Upper lobe of left lung (tissue), 6 donors: ENCODE measurements around the gene SHLD1. TPM values are rescaled to one million over a fixed set of nuclear protein-coding genes. Genes with fewer than 3 reads are reported as not detected.

Source experiments
- ATAC-seq, 2 donors: fragments of 200-7000 bp; cut with Tn5 transposase; one replicate each; pipeline ENCODE4 v1.9.1; 2022; ENCODE audit warnings: mild to moderate bottlenecking in 2 of 2, moderate library complexity in 2 of 2; ENCODE audit not compliant: low FRiP score in 2 of 2
- DNase-seq, 2 donors: peaks; one replicate each; pipeline ENCODE4 v3.0.0-alpha.2; 2019 to 2020
- H3K27ac ChIP-seq, 4 donors: fragments of 200-600 bp; sonication (generic); one replicate each; pipeline ENCODE4 v1.5.1; 2016 to 2019
- H3K27me3 ChIP-seq, 4 donors: fragments of 200-600 bp; sonication (generic); one replicate each; pipeline ENCODE4 v1.5.1; 2017 to 2019
- H3K36me3 ChIP-seq, 4 donors: fragments of 200-600 bp; sonication (generic); one replicate each; pipeline ENCODE4 v1.5.1; 2016 to 2019
- H3K4me1 ChIP-seq, 4 donors: fragments of 200-600 bp; sonication (generic); one replicate each; pipeline ENCODE4 v1.5.1; 2018 to 2019
- H3K4me3 ChIP-seq, 4 donors: fragments of 200-600 bp; sonication (generic); one replicate each; pipeline ENCODE4 v1.5.1; 2017 to 2019; ENCODE audit warnings: mild to moderate bottlenecking in 2 of 4, moderate library complexity in 1 of 4
- H3K9me3 ChIP-seq, 4 donors: fragments of 200-600 bp; sonication (generic); one replicate each; pipeline ENCODE4 v1.5.1; 2018 to 2019
- EP300 ChIP-seq, 4 donors: sonication (generic); formaldehyde crosslinking; IDR thresholded peaks; one replicate each; pipeline ENCODE4 v1.5.1; 2017; ENCODE audit warnings: antibody characterized with exemption in 4 of 4, control low read depth in 2 of 4
- POLR2A ChIP-seq, 4 donors: fragments of 450-650 bp; IDR thresholded peaks; one replicate each; pipeline ENCODE4 v1.5.1; 2016 to 2017; ENCODE audit warnings: antibody characterized with exemption in 4 of 4, mild to moderate bottlenecking in 2 of 4
- POLR2AphosphoS5 ChIP-seq, 2 donors: sonication (generic); formaldehyde crosslinking; IDR thresholded peaks; one replicate each; pipeline ENCODE4 v1.5.1; 2017; ENCODE audit warnings: antibody characterized with exemption in 2 of 2
- WGBS, 2 donors: methylation state at CpG; one replicate each; pipeline ENCODE4 v1.1.5; 2017 to 2018; 5-methylcytosine and 5-hydroxymethylcytosine counted together
- total RNA-seq, 6 donors: library from RNA; depleted of rRNA in 4 of 6; stranded (reverse); fragments of >200 nt in 4 of 6; gene quantifications; one replicate each; pipeline versions ENCODE4 v1.1.0 to v1.2.1, GENCODE V29; 2016 to 2021
- TF ChIP-seq, protein P1 (sequence below), 6 experiments: fragments of 450-650 bp in 4 of 6; fragments of 200-600 bp in 2 of 6; sonication (generic) in 2 of 6; IDR thresholded peaks; one replicate each; pipeline ENCODE4 v1.5.1; 2016 to 2019; ENCODE audit warnings: antibody characterized with exemption in 6 of 6
- donor health status: DM: no; HTN: no; CAD: no; lungs with moderate emphysema.
- donor health status: DM: no; HTN: yes; CAD: no; lungs with severe emphysema.

SHLD1 gene
- total RNA-seq, 6 donors from 2014 or later: 3.1 to 5.6 (median 4.5) TPM

DNA sequence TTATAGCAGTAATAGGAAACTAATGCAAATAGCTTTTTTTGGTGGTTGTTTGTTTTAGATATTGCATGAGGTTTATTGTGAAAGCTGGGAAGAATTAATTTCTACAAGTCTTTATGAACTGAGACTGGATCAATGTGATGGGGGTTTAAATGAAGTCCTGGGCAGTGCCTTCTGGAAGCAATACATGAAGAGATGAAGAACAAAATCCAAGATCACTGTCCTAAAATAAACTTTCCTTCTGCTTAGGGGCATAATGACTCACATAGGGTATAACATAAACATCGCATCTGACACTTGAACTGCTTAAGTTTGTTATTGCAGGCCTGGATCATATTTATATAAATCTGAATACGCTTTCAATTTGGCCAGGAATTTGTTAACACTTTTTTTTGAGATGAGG, 20.9 kb upstream of the SHLD1 start:
- TF ChIP-seq EP300 (IDR thresholded peaks at IDR 0.05) (no peak), POLR2AphosphoS5 (IDR thresholded peaks at IDR 0.05) (no peak), POLR2A (IDR thresholded peaks at IDR 0.05) (no peak)
- TF ChIP-seq, protein P1, sequence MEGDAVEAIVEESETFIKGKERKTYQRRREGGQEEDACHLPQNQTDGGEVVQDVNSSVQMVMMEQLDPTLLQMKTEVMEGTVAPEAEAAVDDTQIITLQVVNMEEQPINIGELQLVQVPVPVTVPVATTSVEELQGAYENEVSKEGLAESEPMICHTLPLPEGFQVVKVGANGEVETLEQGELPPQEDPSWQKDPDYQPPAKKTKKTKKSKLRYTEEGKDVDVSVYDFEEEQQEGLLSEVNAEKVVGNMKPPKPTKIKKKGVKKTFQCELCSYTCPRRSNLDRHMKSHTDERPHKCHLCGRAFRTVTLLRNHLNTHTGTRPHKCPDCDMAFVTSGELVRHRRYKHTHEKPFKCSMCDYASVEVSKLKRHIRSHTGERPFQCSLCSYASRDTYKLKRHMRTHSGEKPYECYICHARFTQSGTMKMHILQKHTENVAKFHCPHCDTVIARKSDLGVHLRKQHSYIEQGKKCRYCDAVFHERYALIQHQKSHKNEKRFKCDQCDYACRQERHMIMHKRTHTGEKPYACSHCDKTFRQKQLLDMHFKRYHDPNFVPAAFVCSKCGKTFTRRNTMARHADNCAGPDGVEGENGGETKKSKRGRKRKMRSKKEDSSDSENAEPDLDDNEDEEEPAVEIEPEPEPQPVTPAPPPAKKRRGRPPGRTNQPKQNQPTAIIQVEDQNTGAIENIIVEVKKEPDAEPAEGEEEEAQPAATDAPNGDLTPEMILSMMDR (IDR thresholded peaks at IDR 0.05): no peak
- DNase-seq: no peak
- Histone ChIP-seq H3K27me3 (no peaks in the 10 kb centered on the region), H3K27ac (no peak overlapping the region), H3K9me3 (peaks cover 0 to 3% (median 0%) of the 10 kb centered on the region in 4 donors), H3K4me1 (peaks cover 15 to 25% (median 18%) of the 10 kb centered on the region in 4 donors), H3K36me3 (no peaks in the 10 kb centered on the region), H3K4me3 (no peak overlapping the region)
- 79 to 83% methylated on average over 2 of the region's 2 CpGs for WGBS, 2 donors
- no peak for ATAC-seq

DNA sequence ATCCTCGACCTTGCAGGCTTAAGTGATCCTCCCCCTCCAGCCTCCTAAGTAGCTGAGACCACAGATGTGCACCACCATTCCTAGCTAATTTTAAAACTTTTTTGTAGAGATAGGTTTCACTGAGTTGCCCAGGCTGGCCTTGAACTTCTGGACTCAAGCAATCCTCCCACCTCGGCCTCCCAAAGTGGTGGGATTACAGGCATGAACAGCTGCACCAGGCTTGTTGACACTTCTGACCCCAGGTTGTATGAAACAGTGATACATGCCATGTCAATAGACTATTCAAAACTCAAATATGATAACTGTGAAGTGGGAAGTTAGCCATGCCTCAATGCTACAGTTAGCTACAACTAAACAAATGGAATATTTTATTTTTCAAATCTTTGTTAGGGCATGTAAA, 20.1 kb upstream of the SHLD1 start:
- H3K4me1 ChIP-seq: peaks cover 7 to 19% (median 12%) of the 10 kb centered on the region in 4 donors
- no peaks in the 10 kb centered on the region for H3K36me3 ChIP-seq
- no peak overlapping the region for H3K27ac ChIP-seq
- TF ChIP-seq POLR2AphosphoS5 (IDR thresholded peaks at IDR 0.05): no peak
- no peak for ATAC-seq
- H3K9me3 ChIP-seq: peaks cover 0 to 3% (median 0%) of the 10 kb centered on the region in 4 donors
- WGBS, 2 donors: 84 to 94% methylated on average over 2 of the region's 2 CpGs
- no peaks in the 10 kb centered on the region for H3K27me3 ChIP-seq
- no peak for DNase-seq
- no peak overlapping the region for H3K4me3 ChIP-seq

DNA sequence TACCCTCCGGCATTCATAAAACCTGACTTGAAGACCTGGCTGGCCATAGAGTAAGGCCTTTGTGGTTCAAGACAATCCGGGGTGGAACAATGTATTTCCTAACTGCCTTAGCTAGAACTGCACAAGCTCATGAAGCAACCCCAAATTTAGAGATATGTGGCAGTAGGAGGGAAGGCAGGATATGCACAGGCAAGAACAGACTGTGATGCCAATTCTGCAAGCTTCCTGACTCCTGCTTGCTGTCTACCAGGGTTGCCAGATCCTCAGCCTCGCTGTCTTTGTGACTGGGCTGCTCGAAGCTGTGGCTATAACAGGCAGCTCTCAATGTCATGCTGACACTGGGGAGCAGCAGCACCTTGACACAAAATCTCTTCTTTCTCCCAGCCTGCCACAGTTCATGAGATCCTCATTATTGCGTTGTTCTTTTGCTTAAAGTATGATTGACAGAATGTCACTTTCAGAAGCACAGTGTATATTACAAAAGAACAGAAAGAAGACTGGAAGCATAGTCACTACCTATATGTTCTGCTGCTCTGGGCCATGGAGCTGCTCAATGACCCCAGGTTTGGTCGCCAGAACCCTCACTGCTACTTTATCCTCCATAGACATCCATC, 18.3 kb upstream of the SHLD1 start:
- peaks cover 0 to 3% (median 0%) of the 10 kb centered on the region in 4 donors for H3K9me3 ChIP-seq
- peak in 1 of 2 donors; percentile 19 for ATAC-seq
- no peaks in the 10 kb centered on the region for H3K36me3 ChIP-seq
- TF ChIP-seq EP300 (IDR thresholded peaks at IDR 0.05) (no peak), POLR2AphosphoS5 (IDR thresholded peaks at IDR 0.05) (no peak), POLR2A (IDR thresholded peaks at IDR 0.05) (no peak)
- TF ChIP-seq, protein P1 (IDR thresholded peaks at IDR 0.05): no peak
- no peak for DNase-seq
- peaks cover 15 to 25% (median 16%) of the 10 kb centered on the region in 4 donors for H3K4me1 ChIP-seq
- H3K27ac ChIP-seq: peak overlapping the region; percentile 2 to 54 (median 24)
- H3K27me3 ChIP-seq: no peaks in the 10 kb centered on the region
- 52 to 66% methylated on average over 6 of the region's 6 CpGs for WGBS, 2 donors
- no peak overlapping the region for H3K4me3 ChIP-seq

DNA sequence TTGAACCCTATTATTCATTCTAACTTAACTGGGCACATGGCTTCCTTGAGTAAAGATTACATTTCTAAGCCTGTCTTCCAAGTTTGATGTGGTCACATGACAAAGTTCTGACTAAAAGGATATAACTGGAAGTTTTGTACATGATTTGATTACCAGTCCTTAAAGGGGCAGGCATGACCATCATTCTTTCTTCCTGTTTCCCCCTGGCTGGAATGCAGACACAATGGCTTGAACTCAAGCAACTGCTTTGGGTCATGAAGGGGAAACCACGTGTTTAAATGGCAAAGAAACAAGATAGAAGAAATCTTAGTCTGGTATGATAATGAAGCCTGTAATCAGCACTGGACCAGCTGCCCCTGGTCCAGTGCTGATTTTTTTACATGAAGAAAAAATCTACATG, 15.6 kb upstream of the SHLD1 start:
- H3K27me3 ChIP-seq: no peaks in the 10 kb centered on the region
- H3K9me3 ChIP-seq: no peaks in the 10 kb centered on the region
- ATAC-seq (no peak), DNase-seq (no peak)
- H3K36me3 ChIP-seq: no peaks in the 10 kb centered on the region
- no peak overlapping the region for H3K4me3 ChIP-seq
- WGBS, 2 donors: 74 to 90% methylated on average over 1 of the region's 1 CpG
- no peak for TF ChIP-seq EP300 (IDR thresholded peaks at IDR 0.05)
- TF ChIP-seq POLR2AphosphoS5 (IDR thresholded peaks at IDR 0.05): no peak
- TF ChIP-seq, protein P1 (IDR thresholded peaks at IDR 0.05): no peak
- no peak for TF ChIP-seq POLR2A (IDR thresholded peaks at IDR 0.05)
- no peak overlapping the region for H3K27ac ChIP-seq
- H3K4me1 ChIP-seq: peaks cover 27 to 40% (median 29%) of the 10 kb centered on the region in 4 donors

DNA sequence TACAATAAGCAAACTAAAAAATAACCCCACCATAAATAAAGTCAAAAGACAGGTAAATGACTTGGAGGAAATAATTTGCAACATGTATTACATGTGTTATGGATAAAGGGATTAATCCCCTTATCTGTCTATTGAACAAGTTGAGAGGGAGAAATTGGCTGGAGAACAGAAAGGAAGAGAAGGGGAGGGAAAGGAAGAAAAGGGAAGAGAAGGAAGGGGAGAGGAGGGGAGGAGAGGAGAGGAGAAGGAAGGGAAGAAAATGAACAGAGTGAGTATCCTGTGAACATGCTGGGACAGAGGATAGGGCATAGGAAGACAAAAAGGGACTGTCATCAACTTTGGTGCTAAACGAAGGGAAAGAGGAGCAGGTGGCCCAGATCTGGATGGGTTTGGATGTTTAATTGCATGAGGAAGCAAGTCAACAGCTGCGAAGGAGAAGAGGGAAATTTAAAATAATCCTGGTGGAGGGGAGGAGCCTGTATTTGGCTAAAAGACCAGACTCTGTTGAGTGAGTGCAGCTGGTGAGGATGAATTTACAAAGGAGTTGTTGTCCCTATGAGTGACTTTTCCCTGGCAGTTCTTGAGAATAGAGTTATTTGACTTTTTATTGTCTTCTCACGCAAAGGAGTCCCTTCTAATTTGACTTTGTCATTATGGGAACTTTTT, 14.2 kb upstream of the SHLD1 start:
- TF ChIP-seq POLR2A (IDR thresholded peaks at IDR 0.05): no peak
- TF ChIP-seq POLR2AphosphoS5 (IDR thresholded peaks at IDR 0.05): no peak
- no peak for TF ChIP-seq EP300 (IDR thresholded peaks at IDR 0.05)
- TF ChIP-seq, protein P1 (IDR thresholded peaks at IDR 0.05): no peak
- peak overlapping the region in 1 of 4 donors; percentile 7 for H3K27ac ChIP-seq
- no peak for ATAC-seq
- H3K4me1 ChIP-seq: peaks cover 27 to 40% (median 29%) of the 10 kb centered on the region in 4 donors
- H3K9me3 ChIP-seq: no peaks in the 10 kb centered on the region
- DNase-seq: no peak
- H3K4me3 ChIP-seq: no peak overlapping the region
- H3K36me3 ChIP-seq: no peaks in the 10 kb centered on the region
- H3K27me3 ChIP-seq: no peaks in the 10 kb centered on the region
- 57 to 76% methylated on average over 3 of the region's 3 CpGs for WGBS, 2 donors
